Activated CD4-positive, alpha-beta T cell treated with anti-CD3 and anti-CD28 coated beads, Interleukin-2, amount 10 ng/mL, durations not matched to agents 7 days and 5 days (primary cell): ENCODE data around the gene RPL13A. TPM values are rescaled to one million over a fixed set of nuclear protein-coding genes. Genes with fewer than 3 reads are reported as not detected.

ENCODE experiments used
- CTCF ChIA-PET: fragments of 350-600 bp; sonication (Branson Sonifier 250); formaldehyde crosslinking; loops from one replicate; lab custom pipeline; 2021; ENCODE audit warnings: antibody characterized with exemption; lab: Charles Lee
- POLR2A ChIA-PET: fragments of 350-600 bp; sonication (Branson Sonifier 250); formaldehyde crosslinking; loops from one replicate; lab custom pipeline; 2021; ENCODE audit warnings: antibody characterized with exemption; lab: Charles Lee
- DNase-seq: peaks from one replicate; pipeline ENCODE4 v3.0.0-alpha.2; 2020
- H3K27ac Mint-ChIP-seq: one replicate; pipeline ENCODE4 v1.8.0; 2021; ENCODE audit warnings: mild to moderate bottlenecking, moderate library complexity, mixed read lengths
- H3K27me3 Mint-ChIP-seq: one replicate; pipeline ENCODE4 v1.8.0; 2021; ENCODE audit warnings: mixed read lengths
- H3K36me3 Mint-ChIP-seq: one replicate; pipeline ENCODE4 v1.8.0; 2021; ENCODE audit warnings: low read depth, mixed read lengths
- H3K4me1 Mint-ChIP-seq: one replicate; pipeline ENCODE4 v1.8.0; 2021; ENCODE audit warnings: mixed read lengths
- H3K4me3 Mint-ChIP-seq: one replicate; pipeline ENCODE4 v1.8.0; 2021; ENCODE audit warnings: mild to moderate bottlenecking, moderate library complexity, mixed read lengths
- H3K9me3 Mint-ChIP-seq: one replicate; pipeline ENCODE4 v1.8.0; 2021; ENCODE audit warnings: mixed read lengths
- total RNA-seq, 2 experiments: library from RNA; stranded (reverse); gene quantifications; one replicate each; pipeline ENCODE4 v1.2.3, GENCODE V29; 2021

Gene RPL13A
- total RNA-seq, 2 experiments from 2014 or later: 2,327 to 2,349 TPM

DNA sequence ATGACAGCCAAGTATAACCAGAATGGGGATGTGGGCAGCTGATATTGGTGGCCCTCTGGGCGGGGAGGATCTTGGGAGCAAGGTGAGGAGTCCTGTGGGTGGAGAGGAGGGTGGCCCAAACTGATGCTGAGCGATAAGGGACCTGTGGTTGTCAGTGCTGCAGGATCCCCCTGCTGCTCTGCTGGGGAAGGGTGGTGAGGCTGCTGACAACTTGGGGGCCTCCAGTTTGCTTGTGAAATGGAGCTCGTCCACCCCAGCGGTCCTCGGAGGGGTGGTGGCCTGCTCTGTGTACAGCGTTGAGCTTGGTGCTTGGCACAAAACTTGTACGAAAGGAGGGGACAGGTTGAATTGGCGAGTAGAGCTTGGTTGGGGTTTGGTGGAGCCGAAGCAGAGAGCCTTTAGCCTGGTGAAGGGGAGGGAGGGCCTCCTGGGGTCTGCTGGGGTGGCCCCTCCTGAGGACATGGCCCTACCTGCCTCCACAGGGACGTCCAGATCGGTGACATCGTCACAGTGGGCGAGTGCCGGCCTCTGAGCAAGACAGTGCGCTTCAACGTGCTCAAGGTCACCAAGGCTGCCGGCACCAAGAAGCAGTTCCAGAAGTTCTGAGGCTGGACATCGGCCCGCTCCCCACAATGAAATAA is 11.7 kb downstream of the RPL13A start:
- H3K4me1 Mint-ChIP-seq: peaks cover 51% of the 10 kb centered on the region
- POLR2A ChIA-PET: interaction anchor here (1.8 kb wide), 1 partner anchor 10 kb away, joined by 7 read pairs; no protein-coding TSS in a partner anchor

DNA sequence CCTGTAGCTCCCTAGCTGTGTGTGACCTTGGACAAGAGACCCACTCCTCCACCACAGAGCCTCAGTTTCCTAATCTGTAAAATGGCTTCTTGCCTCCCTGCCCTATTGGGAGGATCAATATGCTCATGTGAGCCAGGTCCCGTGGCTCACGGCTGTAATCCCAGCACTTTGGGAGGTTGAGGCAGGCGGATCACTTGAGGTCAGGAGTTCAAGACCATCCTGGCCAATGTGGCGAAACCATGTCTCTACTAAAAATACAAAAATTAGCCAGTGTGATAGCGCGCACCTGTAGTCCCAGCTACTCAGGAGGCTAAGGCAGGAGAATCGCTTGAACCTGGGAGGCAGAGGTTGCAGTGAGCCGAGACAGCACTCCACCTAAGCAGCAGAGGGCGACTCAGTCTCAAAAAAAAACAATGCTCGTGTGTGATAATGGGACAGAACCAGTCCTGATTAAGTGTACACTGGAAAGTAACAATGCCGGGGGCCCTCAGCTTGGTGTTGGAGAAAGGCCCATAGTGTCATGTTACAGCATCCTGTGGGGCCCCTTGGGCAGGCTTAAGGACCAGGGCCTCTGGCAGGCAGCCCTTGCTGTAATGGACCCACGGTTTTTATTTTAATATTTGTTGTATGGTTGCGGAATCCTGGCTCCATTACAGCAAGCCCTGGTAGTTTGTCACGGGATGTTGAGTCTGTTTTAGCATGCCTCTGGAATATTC is 15.6 kb downstream of the RPL13A start:
- H3K9me3 Mint-ChIP-seq: no peaks in the 10 kb centered on the region
- DNase-seq: peak; percentile 68
- peaks cover 27% of the 10 kb centered on the region for H3K36me3 Mint-ChIP-seq
- peaks cover 47% of the 10 kb centered on the region for H3K4me1 Mint-ChIP-seq
- no peaks in the 10 kb centered on the region for H3K27me3 Mint-ChIP-seq
- peak overlapping the region; percentile 99 for H3K27ac Mint-ChIP-seq
- no peak overlapping the region for H3K4me3 Mint-ChIP-seq
- ChIA-PET CTCF (interaction anchor here (0.5 to 2.0 kb wide), 14 partner anchors 12 to 223 kb away, joined by 3 to 8 read pairs (median 4); no protein-coding TSS in a partner anchor), POLR2A (interaction anchor here (1.2 kb wide), 1 partner anchor 14 kb away, joined by 3 read pairs; no protein-coding TSS in a partner anchor)

More for the DNA sequence above, 11.7 kb downstream of the RPL13A start:
- Mint-ChIP-seq H3K9me3 (no peaks in the 10 kb centered on the region), H3K27ac (peak overlapping the region; percentile 99), H3K36me3 (peaks cover 44% of the 10 kb centered on the region), H3K27me3 (no peaks in the 10 kb centered on the region), H3K4me3 (peak overlapping the region; percentile 100)
- CTCF ChIA-PET: interaction anchor here (1.0 to 1.5 kb wide), 6 partner anchors 23 to 180 kb away, joined by 4 to 6 read pairs (median 4); partner anchors contain the start of gene RCN3
- DNase-seq: no peak

DNA sequence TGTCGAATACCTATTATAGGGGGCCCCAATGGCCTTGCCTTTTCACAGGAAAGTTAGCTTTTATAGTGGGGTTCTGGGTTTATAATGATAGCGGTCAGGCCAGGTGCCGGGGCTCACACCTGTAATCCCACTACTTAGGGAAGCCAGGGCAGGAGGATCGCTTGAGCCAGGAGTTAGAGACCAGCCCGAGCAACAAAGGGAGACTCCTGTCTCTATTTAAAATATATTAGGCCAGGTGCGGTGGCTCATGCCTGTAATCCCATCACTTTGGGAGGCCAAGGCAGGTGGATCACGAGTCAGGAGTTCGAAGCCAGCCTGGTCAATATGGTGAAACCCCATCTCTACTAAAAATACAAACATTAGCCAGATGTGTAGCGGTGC is 16.2 kb downstream of the RPL13A start:
- ChIA-PET CTCF (interaction anchor here (1.0 to 2.0 kb wide), 10 partner anchors 11 to 224 kb away, joined by 3 to 8 read pairs (median 4); no protein-coding TSS in a partner anchor), POLR2A (interaction anchor here (1.2 kb wide), 1 partner anchor 15 kb away, joined by 3 read pairs; no protein-coding TSS in a partner anchor)
- Mint-ChIP-seq H3K36me3 (peaks cover 21% of the 10 kb centered on the region), H3K9me3 (no peaks in the 10 kb centered on the region), H3K4me1 (peaks cover 41% of the 10 kb centered on the region), H3K4me3 (no peak overlapping the region), H3K27me3 (no peaks in the 10 kb centered on the region), H3K27ac (peak overlapping the region; percentile 99)
- no peak for DNase-seq

DNA sequence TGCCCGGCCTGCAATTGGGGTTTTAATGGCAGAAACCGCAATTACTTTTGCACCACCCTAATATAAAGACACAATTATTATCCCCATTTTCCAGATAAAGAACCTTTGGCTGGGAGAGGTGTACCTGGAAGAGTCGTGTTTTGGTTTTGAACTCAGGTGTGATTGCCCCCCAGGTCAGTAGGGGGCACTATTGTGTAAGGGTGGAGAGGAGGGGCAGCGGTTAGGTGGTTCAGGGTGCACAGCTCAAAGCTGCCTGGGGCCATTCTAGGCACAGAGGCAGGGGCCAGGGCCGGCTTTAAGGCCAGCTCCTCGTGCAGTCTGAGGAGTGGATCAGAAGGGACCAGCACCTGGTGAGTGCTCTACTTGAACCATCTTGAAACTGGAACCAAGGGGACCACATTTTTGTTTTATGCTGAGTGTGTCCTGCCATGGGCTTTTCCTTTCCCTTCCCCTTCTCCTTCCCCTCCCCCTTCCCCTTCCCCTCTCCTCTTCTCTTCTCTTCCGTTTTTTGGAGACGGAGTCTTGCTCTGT is 19.2 kb downstream of the RPL13A start:
- H3K27ac Mint-ChIP-seq: no peak overlapping the region
- peak overlapping the region; percentile 41 for H3K4me3 Mint-ChIP-seq

DNA sequence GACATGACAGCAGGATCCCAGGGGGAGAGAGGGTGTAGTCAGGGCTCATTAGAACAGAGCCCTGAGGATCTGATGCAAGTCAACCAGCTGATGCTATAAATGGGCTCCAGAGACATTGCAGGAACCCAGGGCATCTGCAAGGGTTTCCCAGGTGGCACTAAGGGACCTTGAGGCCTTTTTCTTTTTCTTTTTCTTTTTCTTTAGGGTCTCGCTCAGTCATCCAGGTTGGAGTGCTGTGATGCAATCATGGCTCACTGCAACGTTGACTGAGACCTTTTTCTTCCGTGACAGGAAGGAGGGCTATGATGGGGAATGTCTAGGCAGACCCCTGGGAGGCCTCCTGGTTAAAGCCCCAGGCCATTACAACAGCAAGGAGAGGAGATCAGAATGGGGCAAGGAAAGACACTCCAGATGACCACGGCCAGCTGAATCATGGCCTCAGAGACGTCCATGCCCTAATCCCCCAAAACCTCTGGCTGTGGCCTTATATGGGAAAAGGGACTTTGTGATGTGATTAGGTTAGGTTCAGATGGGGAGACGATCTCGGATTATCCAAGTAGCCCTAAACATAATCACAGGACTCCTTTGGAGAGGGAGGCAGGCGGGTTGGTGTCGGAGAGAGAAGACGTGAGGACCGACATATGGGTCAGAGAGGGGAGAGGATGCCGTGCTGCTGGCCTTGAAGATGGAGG is 20.5 kb downstream of the RPL13A start:
- ChIA-PET CTCF (interaction anchor here (0.5 to 3.9 kb wide), 6 partner anchors 26 to 73 kb away, joined by 4 to 25 read pairs (median 5); partner anchors contain the start of genes NOSIP and PRRG2), POLR2A (no interaction called here)
- Mint-ChIP-seq H3K4me1 (peaks cover 36% of the 10 kb centered on the region), H3K27ac (no peak overlapping the region), H3K36me3 (no peaks in the 10 kb centered on the region), H3K4me3 (no peak overlapping the region), H3K27me3 (no peaks in the 10 kb centered on the region), H3K9me3 (no peaks in the 10 kb centered on the region)
- no peak for DNase-seq

More for the DNA sequence above, 19.2 kb downstream of the RPL13A start:
- Mint-ChIP-seq H3K9me3 (no peaks in the 10 kb centered on the region), H3K27me3 (no peaks in the 10 kb centered on the region), H3K4me1 (peaks cover 40% of the 10 kb centered on the region), H3K36me3 (no peaks in the 10 kb centered on the region)
- ChIA-PET POLR2A (no interaction called here), CTCF (interaction anchor here (0.6 to 3.1 kb wide), 19 partner anchors 9 to 172 kb away, joined by 3 to 17 read pairs (median 4); partner anchors contain the start of genes NOSIP, PRRG2, RCN3 and RPS11)
- DNase-seq: peak; percentile 86

DNA sequence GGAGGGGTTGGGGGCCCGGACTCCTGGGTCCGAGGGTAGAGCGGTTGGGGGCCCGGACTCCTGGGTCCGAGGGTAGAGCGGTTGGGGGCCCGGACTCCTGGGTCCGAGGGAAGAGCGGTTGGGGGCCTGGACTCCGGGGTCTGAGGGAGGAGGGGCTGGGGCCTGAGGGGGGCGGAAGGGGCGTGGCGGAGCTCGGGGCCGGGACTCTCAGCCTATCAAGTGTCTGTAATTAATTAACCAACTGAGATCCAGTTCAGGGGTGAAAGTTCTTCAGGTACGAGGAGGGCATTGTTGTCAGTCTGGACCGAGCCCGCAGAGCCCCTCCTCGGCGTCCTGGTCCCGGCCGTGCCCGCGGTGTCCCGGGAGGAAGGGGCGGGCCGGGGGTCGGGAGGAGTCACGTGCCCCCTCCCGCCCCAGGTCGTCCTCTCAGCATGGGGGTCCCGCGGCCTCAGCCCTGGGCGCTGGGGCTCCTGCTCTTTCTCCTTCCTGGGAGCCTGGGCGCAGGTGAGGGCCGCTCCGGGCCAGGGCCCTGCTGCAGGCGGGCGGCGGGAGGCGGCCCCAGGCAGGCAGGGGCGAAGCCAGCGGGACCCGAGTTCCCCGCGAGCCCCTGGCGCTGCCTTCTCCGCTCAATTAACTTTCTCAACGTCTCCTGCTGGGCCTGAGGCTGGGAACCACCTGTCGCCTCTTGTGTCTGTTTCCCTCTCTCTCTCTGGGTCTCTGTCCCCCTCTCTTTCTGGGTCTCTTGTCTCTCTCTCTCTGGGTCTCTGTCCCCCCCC is 25.8 kb downstream of the RPL13A start:
- peak overlapping the region; percentile 89 for H3K27ac Mint-ChIP-seq
- H3K4me3 Mint-ChIP-seq: peak overlapping the region; percentile 74
- H3K9me3 Mint-ChIP-seq: no peaks in the 10 kb centered on the region
- POLR2A ChIA-PET: no interaction called here
- H3K27me3 Mint-ChIP-seq: no peaks in the 10 kb centered on the region
- peaks cover 29% of the 10 kb centered on the region for H3K4me1 Mint-ChIP-seq
- CTCF ChIA-PET: interaction anchor here (1.5 kb wide), 1 partner anchor 34 kb away, joined by 5 read pairs; no protein-coding TSS in a partner anchor
- DNase-seq: no peak
- H3K36me3 Mint-ChIP-seq: peaks cover 3% of the 10 kb centered on the region

DNA sequence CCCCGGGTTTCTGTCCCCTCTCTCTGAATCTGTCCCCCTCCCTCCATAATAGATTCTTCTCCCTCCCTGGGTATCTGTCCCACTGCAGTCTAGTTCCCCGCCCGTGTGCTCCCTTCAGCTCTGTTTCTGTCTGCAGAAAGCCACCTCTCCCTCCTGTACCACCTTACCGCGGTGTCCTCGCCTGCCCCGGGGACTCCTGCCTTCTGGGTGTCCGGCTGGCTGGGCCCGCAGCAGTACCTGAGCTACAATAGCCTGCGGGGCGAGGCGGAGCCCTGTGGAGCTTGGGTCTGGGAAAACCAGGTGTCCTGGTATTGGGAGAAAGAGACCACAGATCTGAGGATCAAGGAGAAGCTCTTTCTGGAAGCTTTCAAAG is 26.3 kb downstream of the RPL13A start:
- no peak for DNase-seq
- H3K27ac Mint-ChIP-seq: peak overlapping the region; percentile 89
- no peaks in the 10 kb centered on the region for H3K9me3 Mint-ChIP-seq
- H3K27me3 Mint-ChIP-seq: no peaks in the 10 kb centered on the region
- peak overlapping the region; percentile 74 for H3K4me3 Mint-ChIP-seq
- POLR2A ChIA-PET: no interaction called here
- CTCF ChIA-PET: interaction anchor here (1.5 kb wide), 1 partner anchor 33 kb away, joined by 5 read pairs; no protein-coding TSS in a partner anchor
- H3K36me3 Mint-ChIP-seq: peaks cover 3% of the 10 kb centered on the region
- H3K4me1 Mint-ChIP-seq: peaks cover 29% of the 10 kb centered on the region

DNA sequence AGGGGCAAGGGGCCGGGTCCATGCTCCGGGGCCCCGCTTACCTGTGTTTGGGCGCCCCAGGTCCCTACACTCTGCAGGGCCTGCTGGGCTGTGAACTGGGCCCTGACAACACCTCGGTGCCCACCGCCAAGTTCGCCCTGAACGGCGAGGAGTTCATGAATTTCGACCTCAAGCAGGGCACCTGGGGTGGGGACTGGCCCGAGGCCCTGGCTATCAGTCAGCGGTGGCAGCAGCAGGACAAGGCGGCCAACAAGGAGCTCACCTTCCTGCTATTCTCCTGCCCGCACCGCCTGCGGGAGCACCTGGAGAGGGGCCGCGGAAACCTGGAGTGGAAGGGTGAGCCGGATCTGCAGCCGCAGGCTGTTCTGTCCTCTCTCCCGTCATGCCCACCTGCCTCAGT is 26.7 kb downstream of the RPL13A start:
- Mint-ChIP-seq H3K36me3 (peaks cover 3% of the 10 kb centered on the region), H3K4me1 (peaks cover 31% of the 10 kb centered on the region), H3K27ac (no peak overlapping the region), H3K4me3 (peak overlapping the region; percentile 74), H3K27me3 (no peaks in the 10 kb centered on the region), H3K9me3 (no peaks in the 10 kb centered on the region)
- POLR2A ChIA-PET: no interaction called here
- no peak for DNase-seq
- CTCF ChIA-PET: interaction anchor here (0.8 to 1.5 kb wide), 3 partner anchors 11 to 47 kb away, joined by 3 to 5 read pairs (median 3); no protein-coding TSS in a partner anchor

DNA sequence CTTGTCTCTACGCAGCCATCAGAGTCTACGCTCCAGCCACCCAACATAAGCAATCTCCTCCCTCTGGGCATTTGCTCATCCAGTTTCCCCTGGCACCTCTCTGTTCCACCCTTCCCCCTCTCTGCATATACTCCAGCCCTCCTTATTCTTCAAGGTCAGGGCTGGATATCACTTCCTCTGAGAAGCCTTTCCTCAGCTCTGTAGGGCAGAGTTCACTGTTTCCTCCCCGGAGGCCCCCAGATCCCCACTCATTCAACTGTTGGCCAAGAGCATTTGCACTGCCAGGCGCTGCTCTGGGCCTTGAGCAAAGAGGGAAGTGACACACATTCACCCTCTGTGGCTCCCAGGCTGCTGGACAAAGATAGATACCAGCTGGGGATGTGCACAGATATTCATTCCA is 28.4 kb downstream of the RPL13A start:
- H3K27ac Mint-ChIP-seq: no peak overlapping the region

DNA sequence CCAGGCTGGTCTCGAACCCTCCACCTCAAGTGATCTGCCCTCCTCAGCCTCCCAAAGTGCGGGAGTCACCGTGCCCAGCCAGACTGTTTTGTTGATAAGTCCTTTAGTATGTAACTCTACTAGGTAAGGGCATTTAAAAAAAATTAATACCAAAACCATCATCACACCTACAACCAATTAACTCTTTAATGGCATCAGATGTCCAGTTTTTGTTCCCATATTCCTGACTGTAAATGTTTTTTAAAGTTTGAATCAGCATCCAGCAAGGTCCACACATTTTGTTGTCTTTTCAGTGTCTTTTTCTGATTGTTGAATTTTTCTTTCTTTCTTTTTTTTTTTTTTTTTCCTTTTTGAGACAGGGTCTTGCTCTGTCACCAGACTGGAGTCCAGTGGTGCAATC is 30.6 kb downstream of the RPL13A start:
- Mint-ChIP-seq H3K4me1 (peaks cover 20% of the 10 kb centered on the region), H3K27me3 (no peaks in the 10 kb centered on the region), H3K27ac (no peak overlapping the region), H3K9me3 (no peaks in the 10 kb centered on the region), H3K36me3 (peaks cover 3% of the 10 kb centered on the region), H3K4me3 (no peak overlapping the region)
- no peak for DNase-seq
- POLR2A ChIA-PET: no interaction called here
- CTCF ChIA-PET: interaction anchor here (0.5 to 1.4 kb wide), 2 partner anchors 10 to 13 kb away, joined by 4 read pairs; partner anchors contain the start of gene RCN3

More for the DNA sequence above, 28.4 kb downstream of the RPL13A start:
- Mint-ChIP-seq H3K9me3 (no peaks in the 10 kb centered on the region), H3K4me3 (no peak overlapping the region), H3K4me1 (peaks cover 35% of the 10 kb centered on the region), H3K36me3 (peaks cover 3% of the 10 kb centered on the region), H3K27me3 (no peaks in the 10 kb centered on the region)
- POLR2A ChIA-PET: no interaction called here
- no peak for DNase-seq
- CTCF ChIA-PET: interaction anchor here (0.9 to 1.4 kb wide), 3 partner anchors 9 to 54 kb away, joined by 3 to 7 read pairs (median 4); no protein-coding TSS in a partner anchor

DNA sequence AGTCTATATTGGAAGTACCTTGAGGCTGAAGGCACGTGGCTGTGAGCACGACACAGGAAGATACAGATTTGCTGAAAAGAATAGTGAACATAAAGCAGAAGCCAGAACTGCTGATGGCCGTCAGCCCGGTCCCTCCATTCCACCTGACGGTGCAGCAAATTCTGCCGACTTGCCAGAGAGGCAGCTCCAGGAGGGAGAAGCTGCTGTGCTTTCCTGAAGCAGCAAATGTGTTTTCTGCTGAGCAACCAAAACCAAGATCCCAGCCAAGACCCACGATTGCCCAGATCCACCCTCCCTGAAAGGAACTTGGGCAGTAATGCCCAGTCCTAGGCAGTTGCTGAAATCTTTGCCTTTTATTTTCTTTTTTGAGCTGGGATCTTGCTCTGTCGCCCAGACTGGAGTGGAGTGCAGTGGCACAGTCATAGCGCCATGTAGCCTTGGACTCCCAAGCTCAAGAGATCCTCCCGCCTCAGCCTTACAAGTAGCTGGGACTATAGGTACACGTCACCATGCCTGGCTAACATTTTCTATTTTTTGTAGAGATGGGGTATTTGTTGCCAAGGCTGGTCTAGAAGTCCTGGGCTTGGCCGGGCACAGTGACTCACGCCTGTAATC is 33.4 kb downstream of the RPL13A start:
- H3K36me3 Mint-ChIP-seq: peaks cover under 1% of the 10 kb centered on the region
- H3K9me3 Mint-ChIP-seq: no peaks in the 10 kb centered on the region
- H3K4me3 Mint-ChIP-seq: no peak overlapping the region
- CTCF ChIA-PET: interaction anchor here (1.0 to 3.9 kb wide), 3 partner anchors 10 to 49 kb away, joined by 3 to 12 read pairs (median 5); no protein-coding TSS in a partner anchor
- DNase-seq: no peak
- H3K4me1 Mint-ChIP-seq: peaks cover 14% of the 10 kb centered on the region
- POLR2A ChIA-PET: no interaction called here
- no peak overlapping the region for H3K27ac Mint-ChIP-seq
- no peaks in the 10 kb centered on the region for H3K27me3 Mint-ChIP-seq
